ENCODE data around the gene BTBD6.

DNA sequence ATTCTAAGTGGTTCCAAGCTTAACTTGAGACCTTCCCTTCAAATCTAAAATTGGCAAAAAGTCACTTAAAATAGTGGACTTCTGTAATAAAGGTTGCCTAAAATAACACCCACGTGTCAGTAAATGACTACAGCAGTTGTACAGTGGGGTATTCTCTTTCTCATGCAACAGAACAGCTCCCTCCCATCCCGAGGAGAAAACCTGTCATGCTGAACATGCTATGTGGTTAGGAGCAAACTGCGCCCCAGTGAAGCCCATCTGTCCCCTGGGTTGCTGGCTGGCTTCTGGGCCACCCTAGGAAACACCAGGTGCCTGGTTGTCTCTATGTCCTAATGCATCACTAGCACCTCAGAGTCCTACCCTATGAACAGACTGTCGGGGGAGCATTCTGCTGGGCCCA, 2.7 kb downstream of the BTBD6 start:
- TF ChIP-seq POLR2AphosphoS5 (IDR thresholded peaks at IDR 0.05; ENCODE audit: low read depth, low read length) (no peak), SIN3A (IDR thresholded peaks at IDR 0.05; ENCODE audit: borderline replicate concordance, insufficient read depth, low read length) (no peak), TAF1 (IDR thresholded peaks at IDR 0.05; ENCODE audit: borderline replicate concordance, insufficient read depth, low read length) (no peak), FOXP2 (optimal IDR thresholded peaks at IDR 0.05; ENCODE audit: borderline replicate concordance, extremely low read depth, extremely low read length, insufficient read depth) (no peak)
- TF ChIP-seq, protein P1, sequence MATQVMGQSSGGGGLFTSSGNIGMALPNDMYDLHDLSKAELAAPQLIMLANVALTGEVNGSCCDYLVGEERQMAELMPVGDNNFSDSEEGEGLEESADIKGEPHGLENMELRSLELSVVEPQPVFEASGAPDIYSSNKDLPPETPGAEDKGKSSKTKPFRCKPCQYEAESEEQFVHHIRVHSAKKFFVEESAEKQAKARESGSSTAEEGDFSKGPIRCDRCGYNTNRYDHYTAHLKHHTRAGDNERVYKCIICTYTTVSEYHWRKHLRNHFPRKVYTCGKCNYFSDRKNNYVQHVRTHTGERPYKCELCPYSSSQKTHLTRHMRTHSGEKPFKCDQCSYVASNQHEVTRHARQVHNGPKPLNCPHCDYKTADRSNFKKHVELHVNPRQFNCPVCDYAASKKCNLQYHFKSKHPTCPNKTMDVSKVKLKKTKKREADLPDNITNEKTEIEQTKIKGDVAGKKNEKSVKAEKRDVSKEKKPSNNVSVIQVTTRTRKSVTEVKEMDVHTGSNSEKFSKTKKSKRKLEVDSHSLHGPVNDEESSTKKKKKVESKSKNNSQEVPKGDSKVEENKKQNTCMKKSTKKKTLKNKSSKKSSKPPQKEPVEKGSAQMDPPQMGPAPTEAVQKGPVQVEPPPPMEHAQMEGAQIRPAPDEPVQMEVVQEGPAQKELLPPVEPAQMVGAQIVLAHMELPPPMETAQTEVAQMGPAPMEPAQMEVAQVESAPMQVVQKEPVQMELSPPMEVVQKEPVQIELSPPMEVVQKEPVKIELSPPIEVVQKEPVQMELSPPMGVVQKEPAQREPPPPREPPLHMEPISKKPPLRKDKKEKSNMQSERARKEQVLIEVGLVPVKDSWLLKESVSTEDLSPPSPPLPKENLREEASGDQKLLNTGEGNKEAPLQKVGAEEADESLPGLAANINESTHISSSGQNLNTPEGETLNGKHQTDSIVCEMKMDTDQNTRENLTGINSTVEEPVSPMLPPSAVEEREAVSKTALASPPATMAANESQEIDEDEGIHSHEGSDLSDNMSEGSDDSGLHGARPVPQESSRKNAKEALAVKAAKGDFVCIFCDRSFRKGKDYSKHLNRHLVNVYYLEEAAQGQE (IDR thresholded peaks at IDR 0.05; ENCODE audit: insufficient read depth in 1 of 2, low read depth in 2 of 2, low read length in 2 of 2): no peak
